Measurements from ENCODE around the gene FNDC3B.

Gene FNDC3B

DNA sequence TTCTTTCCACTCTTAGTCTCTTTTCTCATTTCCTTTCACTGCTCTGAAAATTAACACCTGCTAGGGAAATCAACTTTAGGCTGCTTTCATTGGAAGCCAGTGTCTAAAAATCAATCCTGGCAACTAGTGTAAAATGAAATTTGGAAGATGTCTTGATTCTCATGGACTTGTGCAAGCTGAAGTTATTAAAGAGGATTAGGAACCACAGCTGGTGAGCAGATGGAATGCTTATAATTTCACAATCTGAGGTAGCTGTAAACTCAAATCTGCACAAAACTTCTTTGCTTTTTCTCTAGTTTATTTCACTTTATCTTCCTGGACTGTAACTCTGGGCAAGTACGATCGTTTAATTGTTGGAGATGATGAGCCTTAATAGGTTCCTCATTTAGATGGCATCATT lies 233.3 kb downstream of the FNDC3B start:
- DNase-seq: no peak

DNA sequence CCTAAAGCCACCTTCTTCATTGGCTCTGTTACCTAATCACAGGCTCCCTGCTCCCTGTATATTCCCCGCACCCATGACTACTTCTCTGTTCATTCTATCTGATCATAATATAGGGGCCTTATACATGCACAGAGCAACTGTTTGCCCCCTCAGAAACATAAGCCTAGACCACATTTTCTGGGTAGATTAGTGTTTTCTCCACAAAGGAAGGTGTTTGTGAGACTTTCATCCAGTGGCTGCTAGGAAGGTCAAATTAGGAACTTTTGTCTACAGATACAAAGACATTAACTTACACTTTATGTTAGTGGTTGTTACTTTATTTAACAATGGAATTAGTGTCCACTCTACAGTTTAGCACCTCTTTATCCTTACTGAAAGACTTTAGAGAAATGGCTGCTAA lies 234.0 kb downstream of the FNDC3B start:
- DNase-seq: no peak

GRCh38 chr3:172274906-172275305 lies 235.5 kb downstream of the FNDC3B start:
- no peak for DNase-seq

DNA sequence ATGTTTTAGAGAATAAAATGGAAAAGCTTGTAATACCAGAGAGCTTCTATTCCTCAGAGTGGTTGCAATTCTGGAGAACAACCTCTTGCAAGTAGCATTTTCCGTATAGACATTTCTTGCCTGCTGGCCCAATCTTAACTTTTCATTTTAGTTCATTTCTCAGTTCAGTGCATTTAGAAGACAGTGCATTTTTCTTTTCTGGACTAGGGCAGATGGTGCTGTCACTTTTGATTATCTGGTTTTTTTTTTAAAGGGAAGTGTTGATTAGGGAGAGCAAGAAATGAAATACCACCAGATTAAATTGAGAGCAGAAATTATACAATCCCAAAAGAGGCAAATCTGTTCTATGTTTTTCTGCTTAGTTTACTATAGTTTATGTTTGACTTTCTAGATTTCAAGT lies 236.2 kb downstream of the FNDC3B start:
- DNase-seq: no peak

DNA sequence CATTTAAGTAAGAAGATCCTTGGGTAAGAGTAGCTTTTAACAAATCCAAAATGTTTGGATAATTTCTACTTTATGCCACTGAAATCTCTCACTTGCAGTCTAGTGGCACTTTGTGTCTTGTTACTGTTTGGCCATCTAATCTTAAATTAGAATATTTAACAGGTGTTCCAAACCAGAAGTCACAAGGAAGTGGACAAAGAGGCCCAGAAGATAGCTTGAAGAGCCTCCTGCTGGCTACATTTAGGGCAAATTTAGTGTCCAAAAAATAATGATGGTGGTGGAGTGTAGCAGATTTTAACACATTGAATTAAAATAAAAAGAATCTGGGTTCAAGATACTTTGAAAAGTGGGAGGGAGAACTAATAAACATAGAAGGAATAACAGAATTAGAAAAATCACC lies 236.7 kb downstream of the FNDC3B start:
- DNase-seq: no peak

GRCh38 chr3:172277151-172277652 lies 237.8 kb downstream of the FNDC3B start:
- DNase-seq: no peak

GRCh38 chr3:172279191-172279640 lies 239.8 kb downstream of the FNDC3B start:
- DNase-seq: no peak

- no peak for DNase-seq
Measured at GRCh38 chr3:172279974-172280373, 240.6 kb downstream of the FNDC3B start.

DNA sequence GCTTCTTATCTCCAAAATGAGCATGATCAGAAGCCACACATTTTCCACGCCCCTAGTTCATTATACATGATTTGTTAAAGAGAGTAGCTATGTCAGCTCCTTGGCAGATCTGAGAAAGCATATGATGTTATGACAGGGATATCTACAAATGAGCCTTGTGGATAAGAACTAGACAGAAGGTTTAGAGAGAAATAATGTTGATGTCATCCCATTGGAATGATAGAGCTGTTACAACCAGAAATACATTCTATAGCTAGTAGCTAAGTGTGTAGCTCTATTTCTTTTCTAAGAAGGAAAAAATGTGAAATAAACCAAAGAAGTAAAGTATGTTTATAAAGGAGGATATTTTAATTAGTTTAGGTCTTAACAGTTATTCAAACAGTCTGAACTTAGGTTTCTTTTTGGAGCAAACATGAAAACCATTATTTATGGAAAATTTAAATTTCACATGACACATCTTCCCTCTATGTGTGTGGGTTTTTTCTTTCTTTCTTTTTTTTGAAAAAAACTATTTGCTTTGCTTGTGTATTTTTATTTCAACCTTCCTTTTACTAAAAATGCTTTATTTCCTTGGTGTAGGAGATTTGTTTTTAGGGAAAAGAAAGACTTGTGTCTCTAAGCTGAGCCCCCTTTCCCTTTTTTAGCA lies 241.2 kb downstream of the FNDC3B start:
- no peak for DNase-seq

- no peak for DNase-seq
Measured at GRCh38 chr3:172281884-172282283, 242.5 kb downstream of the FNDC3B start.

GRCh38 chr3:172282850-172283249 lies 243.5 kb downstream of the FNDC3B start:
- no peak for DNase-seq

DNA sequence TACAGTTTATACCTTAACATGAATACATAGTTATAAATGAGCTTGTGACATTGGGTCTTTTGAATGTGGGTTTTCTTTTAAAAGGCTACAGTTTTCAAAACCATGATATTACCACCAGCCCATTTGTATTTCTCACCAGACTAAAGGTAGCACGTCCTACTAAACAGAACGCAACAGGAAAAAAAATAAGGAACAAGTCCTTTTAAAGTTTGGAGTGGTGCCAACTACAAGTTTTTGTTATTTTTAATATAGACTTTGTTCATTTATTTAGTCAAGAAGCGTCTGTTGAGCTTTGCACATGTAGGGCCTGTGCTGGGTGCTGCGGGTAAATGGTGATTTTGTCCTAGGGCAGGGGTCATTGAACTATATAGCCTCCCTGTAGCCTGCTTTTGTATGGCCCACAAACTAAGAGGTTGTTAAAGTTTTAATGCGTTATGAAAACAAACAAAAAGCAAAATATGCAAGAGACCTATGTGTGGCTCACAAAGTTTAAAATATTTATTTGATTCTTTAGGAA lies 244.5 kb downstream of the FNDC3B start:
- DNase-seq: no peak

- DNase-seq: no peak
Measured at GRCh38 chr3:172285844-172286243, 246.5 kb downstream of the FNDC3B start.

GRCh38 chr3:172286548-172287148 lies 247.3 kb downstream of the FNDC3B start:
- no peak for DNase-seq

- DNase-seq: no peak
Measured at GRCh38 chr3:172287937-172288477, 248.6 kb downstream of the FNDC3B start.

- no peak for DNase-seq
Measured at GRCh38 chr3:172288651-172289050, 249.3 kb downstream of the FNDC3B start.

GRCh38 chr3:172289583-172289982 lies 250.2 kb downstream of the FNDC3B start:
- DNase-seq: no peak

- no peak for DNase-seq
Measured at GRCh38 chr3:172290457-172290856, 251.1 kb downstream of the FNDC3B start.

GRCh38 chr3:172291650-172292049 lies 252.3 kb downstream of the FNDC3B start:
- no peak for DNase-seq

GRCh38 chr3:172292422-172292821 lies 253.0 kb downstream of the FNDC3B start:
- no peak for DNase-seq

DNA sequence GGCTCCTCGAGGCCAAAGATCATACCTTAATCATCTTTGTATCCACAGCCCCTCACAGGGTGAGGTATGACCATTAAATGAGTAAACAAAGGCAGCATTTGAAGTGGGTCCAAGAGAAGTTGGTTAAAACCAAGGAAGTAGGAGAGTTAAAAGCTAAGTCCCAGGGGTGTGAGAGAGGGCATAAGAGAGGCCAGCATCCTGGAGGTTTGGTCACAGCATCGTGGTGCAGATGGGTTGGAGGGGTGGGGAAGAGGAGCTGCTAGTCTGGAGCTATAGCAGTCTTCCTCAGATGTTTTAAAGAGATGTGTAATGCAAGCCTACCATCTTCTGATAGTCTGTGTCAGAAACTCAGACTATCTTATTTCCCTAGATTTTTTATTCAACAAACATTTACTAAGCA lies 253.7 kb downstream of the FNDC3B start:
- no peak for DNase-seq

DNA sequence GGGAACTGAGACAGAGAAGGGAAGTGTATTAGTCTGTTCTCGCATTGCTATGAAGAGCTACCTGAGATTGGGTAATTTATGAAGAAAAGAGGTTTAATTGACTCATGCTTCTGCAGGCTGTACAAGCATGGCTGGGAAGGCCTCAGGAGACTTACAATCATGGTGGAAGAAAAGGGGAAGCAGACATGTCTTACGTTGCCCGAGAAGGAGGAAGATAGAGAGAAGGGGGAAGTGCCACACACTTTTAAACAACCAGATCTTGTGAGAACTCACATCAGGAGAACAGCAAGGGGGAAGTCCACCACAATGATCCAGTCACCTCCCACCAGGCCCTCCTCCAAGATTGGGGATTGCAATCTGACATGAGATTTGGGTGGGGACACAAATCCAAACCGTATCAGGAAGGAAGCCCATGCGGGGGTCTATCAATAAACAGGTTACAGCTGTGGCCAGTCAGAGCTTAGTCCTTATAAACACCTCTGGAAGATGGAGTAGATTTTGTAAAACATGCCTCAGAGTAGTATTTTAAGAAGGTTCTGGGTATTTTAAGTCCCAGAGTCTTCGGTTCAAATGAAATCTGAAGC lies 254.9 kb downstream of the FNDC3B start:
- DNase-seq: peak; percentile 66

DNA sequence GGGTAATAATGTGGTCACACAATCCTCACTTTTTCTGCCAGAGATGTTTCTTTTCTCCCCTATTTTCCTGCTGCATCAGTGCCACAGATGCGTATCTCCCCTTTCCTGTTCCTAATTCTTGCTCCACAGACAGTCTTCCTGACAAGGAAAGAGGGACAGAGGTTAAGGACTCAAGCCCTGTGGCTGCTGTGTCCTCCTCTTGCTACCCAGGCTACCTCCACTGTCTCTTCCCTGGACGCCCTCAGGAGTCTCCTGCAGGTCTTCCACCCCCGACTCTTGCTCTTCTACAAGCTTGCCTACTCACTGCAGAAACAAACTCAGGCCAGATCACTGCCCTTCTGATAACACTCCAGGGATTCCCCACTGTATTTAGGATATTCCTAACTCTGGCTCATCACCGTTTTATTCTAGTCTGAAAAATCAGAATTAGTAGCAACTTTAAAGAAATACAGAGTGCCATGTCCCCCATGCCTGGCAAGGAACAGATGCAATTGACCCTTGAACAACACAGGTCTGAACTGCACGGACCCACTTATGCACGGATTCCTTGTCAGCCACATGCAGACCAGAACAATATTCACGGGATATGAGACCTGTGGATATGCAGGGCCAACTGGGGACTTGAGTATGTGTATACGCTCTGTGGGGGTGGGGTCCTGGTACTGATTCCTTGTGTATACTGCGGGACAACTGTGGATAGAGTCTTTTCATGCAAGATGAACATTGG lies 257.0 kb downstream of the FNDC3B start:
- DNase-seq: no peak
